ENCODE data around the gene ACSS2.

DNA sequence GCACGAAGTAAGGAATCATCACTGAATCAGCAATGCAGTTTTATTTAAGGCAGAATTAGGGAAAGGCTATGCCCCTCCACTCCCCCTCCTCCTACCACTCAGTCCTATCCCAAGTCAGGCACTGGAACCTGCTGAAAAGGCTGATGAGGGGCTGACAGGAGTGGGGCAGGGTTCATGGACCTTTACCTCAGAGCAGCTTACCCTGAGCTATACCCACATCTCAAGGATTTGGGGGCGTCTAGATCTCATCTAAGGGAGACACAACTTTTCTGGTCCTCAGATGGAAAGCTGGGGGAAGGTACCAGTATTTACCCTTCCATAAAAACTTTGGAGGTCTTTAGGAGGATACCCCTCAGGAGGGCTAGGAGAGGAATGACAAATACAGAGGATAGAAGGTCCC is 52.0 kb downstream of the ACSS2 start:
- no peak for TF ChIP-seq GATA3 (IDR thresholded peaks at IDR 0.05; ENCODE audit: low read depth, low read length)
- TF ChIP-seq GATA2 (IDR thresholded peaks at IDR 0.05; ENCODE audit: low read depth, low read length), result no peak
